Hepatocyte (in vitro differentiated cells): ENCODE results near the gene CCDC66. TPM values are rescaled to one million over a fixed set of nuclear protein-coding genes. Genes with fewer than 3 reads are reported as not detected.

Experiments used
- DNase-seq: peaks from one replicate; pipeline ENCODE4 v3.0.0-alpha.2; 2016; ENCODE audit warnings: low spot score
- H2AFZ ChIP-seq: fragments of 200-600 bp; sonication (generic); 2 replicates; pipeline ENCODE4 v1.6.0; 2016; ENCODE audit warnings: antibody characterized with exemption, mild to moderate bottlenecking
- H3K27ac ChIP-seq: fragments of 200-600 bp; sonication (generic); 2 replicates; pipeline ENCODE4 v1.5.1; 2016; ENCODE audit warnings: mild to moderate bottlenecking
- H3K27me3 ChIP-seq: fragments of 200-600 bp; sonication (generic); 2 replicates; pipeline ENCODE4 v1.6.1; 2016
- H3K36me3 ChIP-seq: fragments of 200-600 bp; sonication (generic); replicated peaks from 2 replicates; pipeline ENCODE4 v1.5.1; 2016; ENCODE audit warnings: low read depth; ENCODE audit not compliant: insufficient read depth
- H3K4me1 ChIP-seq: fragments of 200-600 bp; sonication (generic); 2 replicates; pipeline ENCODE4 v1.5.1; 2016; ENCODE audit warnings: mild to moderate bottlenecking, moderate library complexity; ENCODE audit not compliant: insufficient read depth
- H3K4me2 ChIP-seq: fragments of 200-600 bp; sonication (generic); 2 replicates; pipeline ENCODE4 v1.6.0; 2016
- H3K4me3 ChIP-seq: fragments of 200-600 bp; sonication (generic); 2 replicates; pipeline ENCODE4 v1.5.1; 2016; ENCODE audit warnings: mild to moderate bottlenecking
- H3K79me2 ChIP-seq: fragments of 200-600 bp; sonication (generic); 2 replicates; pipeline ENCODE4 v1.6.0; 2017; ENCODE audit warnings: mild to moderate bottlenecking
- H3K9me2 ChIP-seq: fragments of 200-600 bp; sonication (generic); replicated peaks from 2 replicates; pipeline ENCODE4 v1.6.0; 2017; ENCODE audit warnings: mild to moderate bottlenecking; ENCODE audit not compliant: insufficient read depth
- H3K9me3 ChIP-seq: fragments of 200-600 bp; sonication (generic); 2 replicates; pipeline ENCODE4 v1.5.1; 2016; ENCODE audit warnings: low read depth, mild to moderate bottlenecking
- H4K20me1 ChIP-seq: fragments of 200-600 bp; sonication (generic); 2 replicates; pipeline ENCODE4 v1.6.0; 2016; ENCODE audit warnings: mild to moderate bottlenecking; ENCODE audit not compliant: insufficient read depth, poor library complexity, severe bottlenecking
- EZH2 ChIP-seq: fragments of 200-600 bp; sonication (generic); IDR thresholded peaks from 2 replicates; pipeline ENCODE4 v1.6.1; 2016; ENCODE audit warnings: antibody characterized with exemption, mild to moderate bottlenecking, borderline replicate concordance
- EZH2phosphoT487 ChIP-seq: fragments of 200-600 bp; sonication (generic); IDR thresholded peaks from one replicate; pipeline ENCODE4 v1.6.1; 2018; ENCODE audit warnings: antibody characterized with exemption, mild to moderate bottlenecking, low read depth, moderate library complexity; ENCODE audit not compliant: unreplicated experiment, severe bottlenecking
- whole genome bisulfite sequencing: methylation state at CpG from one replicate; pipeline ENCODE4 v1.1.6; 2016; ENCODE audit warnings: low lambda C conversion rate; ENCODE audit errors: missing lambda C conversion rate; 5-methylcytosine and 5-hydroxymethylcytosine counted together
- polyA plus RNA-seq: library from polyadenylated mRNA; unstranded; fragments of >200 nt; fragmentation: Nextera tagmentation; extraction: Ambion mirVana; gene quantifications from 2 replicates; pipeline ENCODE4 v1.2.1, GENCODE V29; 2016
- total RNA-seq: library from RNA; depleted of rRNA; stranded (reverse); fragments of >200 nt; gene quantifications from 2 replicates; pipeline ENCODE4 v1.2.3, GENCODE V29; 2014
- TF ChIP-seq, protein P1 (sequence below): fragments of 200-600 bp; sonication (generic); IDR thresholded peaks from 2 replicates; pipeline ENCODE4 v1.5.1; 2016; ENCODE audit warnings: antibody characterized with exemption, mild to moderate bottlenecking; ENCODE audit not compliant: poor library complexity

The CCDC66 gene
- total and polyA plus RNA-seq, 2 experiments from 2014 or later: 12.8 to 25.7 TPM

- no peak for TF ChIP-seq EZH2
- TF ChIP-seq, protein P1, sequence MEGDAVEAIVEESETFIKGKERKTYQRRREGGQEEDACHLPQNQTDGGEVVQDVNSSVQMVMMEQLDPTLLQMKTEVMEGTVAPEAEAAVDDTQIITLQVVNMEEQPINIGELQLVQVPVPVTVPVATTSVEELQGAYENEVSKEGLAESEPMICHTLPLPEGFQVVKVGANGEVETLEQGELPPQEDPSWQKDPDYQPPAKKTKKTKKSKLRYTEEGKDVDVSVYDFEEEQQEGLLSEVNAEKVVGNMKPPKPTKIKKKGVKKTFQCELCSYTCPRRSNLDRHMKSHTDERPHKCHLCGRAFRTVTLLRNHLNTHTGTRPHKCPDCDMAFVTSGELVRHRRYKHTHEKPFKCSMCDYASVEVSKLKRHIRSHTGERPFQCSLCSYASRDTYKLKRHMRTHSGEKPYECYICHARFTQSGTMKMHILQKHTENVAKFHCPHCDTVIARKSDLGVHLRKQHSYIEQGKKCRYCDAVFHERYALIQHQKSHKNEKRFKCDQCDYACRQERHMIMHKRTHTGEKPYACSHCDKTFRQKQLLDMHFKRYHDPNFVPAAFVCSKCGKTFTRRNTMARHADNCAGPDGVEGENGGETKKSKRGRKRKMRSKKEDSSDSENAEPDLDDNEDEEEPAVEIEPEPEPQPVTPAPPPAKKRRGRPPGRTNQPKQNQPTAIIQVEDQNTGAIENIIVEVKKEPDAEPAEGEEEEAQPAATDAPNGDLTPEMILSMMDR: no peak
- TF ChIP-seq EZH2phosphoT487: no peak
- Histone ChIP-seq H2AFZ (no peak overlapping the region), H3K27me3 (no peaks in the 10 kb centered on the region), H3K79me2 (no peaks in the 10 kb centered on the region), H3K4me3 (no peak overlapping the region), H3K4me2 (no peak overlapping the region), H3K36me3 (no peaks in the 10 kb centered on the region), H3K9me3 (no peaks in the 10 kb centered on the region), H4K20me1 (no peaks in the 10 kb centered on the region), H3K9me2 (no peaks in the 10 kb centered on the region), H3K4me1 (peaks cover 6% of the 10 kb centered on the region), H3K27ac (no peak overlapping the region)
- 94% methylated on average over 9 of the region's 9 CpGs for WGBS
- no peak for DNase-seq
These were observed 76.9 kb downstream of the CCDC66 start for GRCh38 chr3:56633602-56634535.

- no peak overlapping the region for H2AFZ ChIP-seq
- no peak for DNase-seq
- WGBS: 94% methylated on average over 2 of the region's 2 CpGs
- no peak for TF ChIP-seq EZH2
- TF ChIP-seq, protein P1: no peak
- no peak for TF ChIP-seq EZH2phosphoT487
- no peaks in the 10 kb centered on the region for H3K4me1 ChIP-seq
- no peaks in the 10 kb centered on the region for H3K9me3 ChIP-seq
- H4K20me1 ChIP-seq: peaks cover 4% of the 10 kb centered on the region
- no peaks in the 10 kb centered on the region for H3K9me2 ChIP-seq
- H3K79me2 ChIP-seq: peaks cover 30% of the 10 kb centered on the region
- no peak overlapping the region for H3K27ac ChIP-seq
- H3K27me3 ChIP-seq: no peaks in the 10 kb centered on the region
- H3K36me3 ChIP-seq: peaks cover 7% of the 10 kb centered on the region
- H3K4me3 ChIP-seq: no peak overlapping the region
- H3K4me2 ChIP-seq: no peak overlapping the region
These were observed 88.4 kb downstream of the CCDC66 start for GRCh38 chr3:56645407-56645806.

GRCh38 chr3:56654460-56654859 is 97.5 kb downstream of the CCDC66 start:
- H3K4me3 ChIP-seq: no peak overlapping the region
- H3K9me2 ChIP-seq: no peaks in the 10 kb centered on the region
- no peak for TF ChIP-seq EZH2phosphoT487
- no peak for TF ChIP-seq EZH2
- TF ChIP-seq, protein P1: no peak
- H3K27ac ChIP-seq: no peak overlapping the region
- no peak overlapping the region for H3K4me2 ChIP-seq
- no peaks in the 10 kb centered on the region for H3K9me3 ChIP-seq
- H3K79me2 ChIP-seq: peaks cover 55% of the 10 kb centered on the region
- H3K36me3 ChIP-seq: no peaks in the 10 kb centered on the region
- no peak for DNase-seq
- WGBS: 100% methylated on average over 1 of the region's 1 CpG
- no peaks in the 10 kb centered on the region for H3K27me3 ChIP-seq
- H2AFZ ChIP-seq: no peak overlapping the region
- H3K4me1 ChIP-seq: no peaks in the 10 kb centered on the region
- no peaks in the 10 kb centered on the region for H4K20me1 ChIP-seq
